ENCODE data around the gene GCSAM. TPM values are rescaled to one million over a fixed set of nuclear protein-coding genes. Genes with fewer than 3 reads are reported as not detected.

The GCSAM gene
- total and polyA plus RNA-seq, 2 donors (not counting 1 experiment from before 2014, with no cell fraction given) = 14.9 to 24.6 TPM

GRCh38 chr3:112175037-112175436 lies 42.0 kb upstream of the GCSAM start:
- no peak overlapping the region for H3K4me3 ChIP-seq (ENCODE audit: control extremely low read depth in 1 of 5, extremely low read depth in 1 of 5, insufficient read depth in 1 of 5, low read depth in 2 of 5, low read length in 4 of 5)
- no peak overlapping the region for H3K9ac ChIP-seq (ENCODE audit: low read length)
- Mint-ChIP-seq H3K4me3 (no peak overlapping the region), H3K4me1 (no peaks in the 10 kb centered on the region), H3K9me3 (ENCODE audit: insufficient read depth) (peaks cover 2% of the 10 kb centered on the region), H3K27me3 (no peaks in the 10 kb centered on the region), H3K27ac (no peak overlapping the region)
- no peaks in the 10 kb centered on the region for H3K36me3 ChIP-seq (replicated peaks in 1 of 2; ENCODE audit: control extremely low read depth in 1 of 2, control insufficient read depth in 1 of 2, extremely low read depth in 1 of 2, insufficient read depth in 2 of 2, low read length in 1 of 2)
- H3K4me2 ChIP-seq (replicated peaks; ENCODE audit: low read depth, low read length, poor library complexity, severe bottlenecking) = no peak overlapping the region
- CTCF ChIA-PET = no interaction called here
- no peaks in the 10 kb centered on the region for H4K20me1 ChIP-seq (ENCODE audit: control insufficient read depth, insufficient read depth, low read length, poor library complexity, severe bottlenecking)
- intact Hi-C loops (cut with micrococcal nuclease) = no loop called here
- ATAC-seq (ENCODE audit: low read depth) (no peak), DNase-seq (no peak)
- H3K27ac ChIP-seq (ENCODE audit: low read length in 2 of 2) = no peak overlapping the region
- H3K27me3 ChIP-seq (replicated peaks in 1 of 4; ENCODE audit: control extremely low read depth in 1 of 4, control insufficient read depth in 3 of 4, insufficient read depth in 4 of 4, low read length in 3 of 4) = no peaks in the 10 kb centered on the region
- TF ChIP-seq CTCF (IDR thresholded peaks at IDR 0.05) (no peak), EZH2 (IDR thresholded peaks at IDR 0.05; ENCODE audit: borderline replicate concordance, insufficient read depth, low read depth, low read length, poor library complexity, severe bottlenecking) (no peak)
- POLR2A ChIA-PET = no interaction called here
- peaks cover 0 to 5% (median 0%) of the 10 kb centered on the region in 3 donors for H3K9me3 ChIP-seq (ENCODE audit: control extremely low read depth in 1 of 3, control insufficient read depth in 2 of 3, insufficient read depth in 1 of 3, low read length in 2 of 3)
- 96% methylated on average over 4 of the region's 5 CpGs for WGBS (ENCODE audit: insufficient coverage)
- H3K79me2 ChIP-seq (ENCODE audit: control insufficient read depth, insufficient read depth, low read length) = no peaks in the 10 kb centered on the region
- no peaks in the 10 kb centered on the region for H3K4me1 ChIP-seq (ENCODE audit: control insufficient read depth in 2 of 2, insufficient read depth in 2 of 2, low read length in 2 of 2)
- no peak overlapping the region for H2AFZ ChIP-seq (ENCODE audit: insufficient read depth, low read depth, low read length, poor library complexity, severe bottlenecking)

GRCh38 chr3:112171144-112171543 lies 38.1 kb upstream of the GCSAM start:
- Histone ChIP-seq H4K20me1 (ENCODE audit: control insufficient read depth, insufficient read depth, low read length, poor library complexity, severe bottlenecking) (no peaks in the 10 kb centered on the region), H2AFZ (ENCODE audit: insufficient read depth, low read depth, low read length, poor library complexity, severe bottlenecking) (no peak overlapping the region), H3K27me3 (replicated peaks in 1 of 4; ENCODE audit: control extremely low read depth in 1 of 4, control insufficient read depth in 3 of 4, insufficient read depth in 4 of 4, low read length in 3 of 4) (no peaks in the 10 kb centered on the region), H3K4me3 (ENCODE audit: control extremely low read depth in 1 of 5, extremely low read depth in 1 of 5, insufficient read depth in 1 of 5, low read depth in 2 of 5, low read length in 4 of 5) (no peak overlapping the region), H3K9ac (ENCODE audit: low read length) (no peak overlapping the region), H3K4me1 (ENCODE audit: control insufficient read depth in 2 of 2, insufficient read depth in 2 of 2, low read length in 2 of 2) (peaks cover 0 to 4% of the 10 kb centered on the region in 2 donors), H3K4me2 (replicated peaks; ENCODE audit: low read depth, low read length, poor library complexity, severe bottlenecking) (no peak overlapping the region), H3K27ac (ENCODE audit: low read length in 2 of 2) (no peak overlapping the region), H3K79me2 (ENCODE audit: control insufficient read depth, insufficient read depth, low read length) (no peaks in the 10 kb centered on the region), H3K9me3 (ENCODE audit: control extremely low read depth in 1 of 3, control insufficient read depth in 2 of 3, insufficient read depth in 1 of 3, low read length in 2 of 3) (peaks cover 0 to 5% (median 0%) of the 10 kb centered on the region in 3 donors), H3K36me3 (replicated peaks in 1 of 2; ENCODE audit: control extremely low read depth in 1 of 2, control insufficient read depth in 1 of 2, extremely low read depth in 1 of 2, insufficient read depth in 2 of 2, low read length in 1 of 2) (no peaks in the 10 kb centered on the region)
- 90% methylated on average over 3 of the region's 3 CpGs for WGBS (ENCODE audit: insufficient coverage)
- intact Hi-C loops (cut with micrococcal nuclease) = no loop called here
- Mint-ChIP-seq H3K27me3 (peaks cover 3% of the 10 kb centered on the region), H3K4me1 (peaks cover 10% of the 10 kb centered on the region), H3K4me3 (no peak overlapping the region), H3K9me3 (ENCODE audit: insufficient read depth) (peaks cover 4% of the 10 kb centered on the region), H3K27ac (no peak overlapping the region)
- TF ChIP-seq EZH2 (IDR thresholded peaks at IDR 0.05; ENCODE audit: borderline replicate concordance, insufficient read depth, low read depth, low read length, poor library complexity, severe bottlenecking) (no peak), CTCF (IDR thresholded peaks at IDR 0.05) (no peak)
- POLR2A ChIA-PET = no interaction called here
- CTCF ChIA-PET = no interaction called here
- no peak for ATAC-seq (ENCODE audit: low read depth)
- DNase-seq = no peak

Data from B cell (primary cell).